GM12801 (cell line): ENCODE data around the gene MKS1.

ENCODE experiments used
- CTCF ChIP-seq: IDR thresholded peaks from one replicate; pipeline ENCODE4 v1.5.1; 2011; ENCODE audit warnings: control low read depth; ENCODE audit not compliant: insufficient read length; ENCODE audit errors: extremely low read depth

The MKS1 gene

GRCh38 chr17:58231641-58232040 lies 12.6 kb upstream of the MKS1 start:
- no peak for TF ChIP-seq CTCF

- no peak for TF ChIP-seq CTCF
Measured at GRCh38 chr17:58229881-58230280, 10.8 kb upstream of the MKS1 start.

GRCh38 chr17:58229384-58229783 lies 10.3 kb upstream of the MKS1 start:
- no peak for TF ChIP-seq CTCF

GRCh38 chr17:58228679-58229078 lies 9.6 kb upstream of the MKS1 start:
- no peak for TF ChIP-seq CTCF

- TF ChIP-seq CTCF: no peak
Measured at GRCh38 chr17:58227733-58228132, 8.7 kb upstream of the MKS1 start.

GRCh38 chr17:58224315-58224714 lies 5.3 kb upstream of the MKS1 start:
- TF ChIP-seq CTCF: no peak

- TF ChIP-seq CTCF: no peak
Measured at GRCh38 chr17:58219789-58220183, 731 bp upstream of the MKS1 start.

- TF ChIP-seq CTCF: no peak
Measured at GRCh38 chr17:58217766-58218165, 1.3 kb downstream of the MKS1 start.
